Testis (tissue), 2 donors: ENCODE results near the gene PUM1.

Source experiments
- CTCF ChIP-seq, 3 experiments: fragments of 450-650 bp in 2 of 3; fragments of 200-600 bp in 1 of 3; sonication (generic) in 1 of 3; IDR thresholded peaks; one replicate each; pipeline ENCODE4 v1.5.1; 2016 to 2019; ENCODE audit warnings: antibody characterized with exemption in 3 of 3, mild to moderate bottlenecking in 2 of 3, moderate library complexity in 1 of 3
- POLR2A ChIP-seq: fragments of 450-650 bp; IDR thresholded peaks from one replicate; pipeline ENCODE4 v1.6.1; 2017; ENCODE audit warnings: antibody characterized with exemption, mild to moderate bottlenecking, moderate library complexity

GRCh38 chr1:31054349-31054748 lies 11.2 kb downstream of the PUM1 start:
- TF ChIP-seq POLR2A (no peak), CTCF (IDR thresholded peaks at IDR 0.05) (no peak)
